ENCODE measurements around the gene TSPAN9. TPM values are rescaled to one million over a fixed set of nuclear protein-coding genes. Genes with fewer than 3 reads are reported as not detected.

Gene TSPAN9
- total RNA-seq, 1 experiment from 2014 or later, result 9.6 TPM

GRCh38 chr12:3203713-3204112, 126.5 kb downstream of the TSPAN9 start:
- BruUV-seq (replicated peaks), result no TSS peak
- no peak for DNase-seq
- no peaks in the 10 kb centered on the region for H3K36me3 ChIP-seq (ENCODE audit: low read depth)
- no peaks in the 10 kb centered on the region for H3K4me1 ChIP-seq (replicated peaks; ENCODE audit: insufficient read depth)
- H4K20me1 ChIP-seq (ENCODE audit: insufficient read depth), result no peaks in the 10 kb centered on the region
- CTCF ChIA-PET, result no interaction called here
- no peaks in the 10 kb centered on the region for H3F3A ChIP-seq (ENCODE audit: insufficient read depth, low read depth)
- H3K4me3 ChIP-seq, result no peak overlapping the region
- H3K27me3 ChIP-seq (ENCODE audit: insufficient read depth, low read depth), result peaks cover 23% of the 10 kb centered on the region; the same call in 1 of the 2 replicates
- no peak overlapping the region for H3K27ac ChIP-seq
- POLR2A ChIA-PET (ENCODE audit: unreplicated experiment), result interaction anchor here (0.6 kb wide), 1 partner anchor 35 kb away, joined by 4 read pairs; no protein-coding TSS in a partner anchor
- intact Hi-C loops (cut with micrococcal nuclease; ENCODE audit: unreplicated experiment), result loop anchor here (5.0 kb wide), 1 partner anchor 66 kb away; no protein-coding TSS in a partner anchor
- no peaks in the 10 kb centered on the region for H3K79me2 ChIP-seq (ENCODE audit: low read depth)
- H3K9me2 ChIP-seq (ENCODE audit: insufficient read depth), result no peaks in the 10 kb centered on the region
- no peak overlapping the region for H2AFZ ChIP-seq
- no peak overlapping the region for H3K4me2 ChIP-seq
- no peaks in the 10 kb centered on the region for H3K9me3 ChIP-seq (ENCODE audit: insufficient read depth, low read depth)
- TF ChIP-seq EZH2 (IDR thresholded peaks at IDR 0.05; ENCODE audit: low read depth), result no peak
- TF ChIP-seq CTCF (conservative IDR thresholded peaks at IDR 0.05), result no peak

DNA sequence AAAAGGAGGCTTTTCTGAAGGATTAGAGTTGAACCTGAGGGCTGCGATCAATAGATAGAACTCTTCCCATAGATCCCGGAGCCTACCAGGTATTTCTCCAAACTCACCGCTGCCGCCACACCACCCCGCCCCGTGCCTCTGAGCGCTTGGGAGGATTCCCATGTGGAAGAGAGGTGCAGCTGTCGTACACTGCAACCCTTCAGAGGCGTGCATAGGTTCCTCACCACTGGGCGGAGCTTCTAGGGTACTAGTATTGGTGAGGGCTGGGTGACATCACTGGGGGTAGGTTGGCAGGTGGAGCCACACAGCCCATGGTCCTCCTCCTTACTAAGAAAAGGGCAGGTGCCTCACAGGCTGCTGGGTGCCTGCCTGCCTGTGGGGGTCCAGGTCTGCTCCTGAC, 127.0 kb downstream of the TSPAN9 start:
- Histone ChIP-seq H4K20me1 (ENCODE audit: insufficient read depth) (no peaks in the 10 kb centered on the region), H3K9me2 (ENCODE audit: insufficient read depth) (no peaks in the 10 kb centered on the region), H3K27ac (no peak overlapping the region), H3K4me1 (replicated peaks; ENCODE audit: insufficient read depth) (no peaks in the 10 kb centered on the region), H3K4me3 (no peak overlapping the region), H3K36me3 (ENCODE audit: low read depth) (no peaks in the 10 kb centered on the region), H3F3A (ENCODE audit: insufficient read depth, low read depth) (no peaks in the 10 kb centered on the region), H3K27me3 (ENCODE audit: insufficient read depth, low read depth) (peaks cover 23% of the 10 kb centered on the region; the same call in 1 of the 2 replicates), H3K79me2 (ENCODE audit: low read depth) (no peaks in the 10 kb centered on the region), H3K9me3 (ENCODE audit: insufficient read depth, low read depth) (no peaks in the 10 kb centered on the region), H3K4me2 (no peak overlapping the region), H2AFZ (no peak overlapping the region)
- CTCF ChIA-PET, result no interaction called here
- no peak for TF ChIP-seq EZH2 (IDR thresholded peaks at IDR 0.05; ENCODE audit: low read depth)
- no peak for TF ChIP-seq CTCF (conservative IDR thresholded peaks at IDR 0.05)
- POLR2A ChIA-PET (ENCODE audit: unreplicated experiment), result no interaction called here
- no peak for DNase-seq
- intact Hi-C loops (cut with micrococcal nuclease; ENCODE audit: unreplicated experiment), result loop anchor here (5.0 kb wide), 1 partner anchor 67 kb away; no protein-coding TSS in a partner anchor
- BruUV-seq (replicated peaks), result no TSS peak

GRCh38 chr12:3204730-3205531, 127.8 kb downstream of the TSPAN9 start:
- H4K20me1 ChIP-seq (ENCODE audit: insufficient read depth), result no peaks in the 10 kb centered on the region
- no TSS peak for BruUV-seq (replicated peaks)
- no peak for DNase-seq
- TF ChIP-seq CTCF (conservative IDR thresholded peaks at IDR 0.05), result no peak
- no peak for TF ChIP-seq EZH2 (IDR thresholded peaks at IDR 0.05; ENCODE audit: low read depth)
- H3K36me3 ChIP-seq (ENCODE audit: low read depth), result no peaks in the 10 kb centered on the region
- intact Hi-C loops (cut with micrococcal nuclease; ENCODE audit: unreplicated experiment), result loop anchor here (5.0 kb wide), 1 partner anchor 68 kb away; no protein-coding TSS in a partner anchor
- H3K4me2 ChIP-seq, result no peak overlapping the region
- no peaks in the 10 kb centered on the region for H3K4me1 ChIP-seq (replicated peaks; ENCODE audit: insufficient read depth)
- no peak overlapping the region for H3K27ac ChIP-seq
- H3K9me3 ChIP-seq (ENCODE audit: insufficient read depth, low read depth), result no peaks in the 10 kb centered on the region
- peaks cover 20% of the 10 kb centered on the region; the same call in 1 of the 2 replicates for H3K27me3 ChIP-seq (ENCODE audit: insufficient read depth, low read depth)
- ChIA-PET POLR2A (ENCODE audit: unreplicated experiment) (no interaction called here), CTCF (interaction anchor here (0.6 to 0.8 kb wide), 2 partner anchors 36 to 1459 kb away, joined by 3 to 4 read pairs; no protein-coding TSS in a partner anchor)
- no peaks in the 10 kb centered on the region for H3K79me2 ChIP-seq (ENCODE audit: low read depth)
- no peak overlapping the region for H2AFZ ChIP-seq
- no peaks in the 10 kb centered on the region for H3F3A ChIP-seq (ENCODE audit: insufficient read depth, low read depth)
- no peaks in the 10 kb centered on the region for H3K9me2 ChIP-seq (ENCODE audit: insufficient read depth)
- H3K4me3 ChIP-seq, result no peak overlapping the region
